ENCODE measurements around the gene PRKCH.
A peak's percentile ranks its signal among the peaks of the same experiment; 100 is the strongest.
"Not testable (repeated sequence)": the region's sequence is repeated elsewhere in the genome, so short reads cannot be mapped to it uniquely, and the experiment has no call there.

The PRKCH gene

DNA sequence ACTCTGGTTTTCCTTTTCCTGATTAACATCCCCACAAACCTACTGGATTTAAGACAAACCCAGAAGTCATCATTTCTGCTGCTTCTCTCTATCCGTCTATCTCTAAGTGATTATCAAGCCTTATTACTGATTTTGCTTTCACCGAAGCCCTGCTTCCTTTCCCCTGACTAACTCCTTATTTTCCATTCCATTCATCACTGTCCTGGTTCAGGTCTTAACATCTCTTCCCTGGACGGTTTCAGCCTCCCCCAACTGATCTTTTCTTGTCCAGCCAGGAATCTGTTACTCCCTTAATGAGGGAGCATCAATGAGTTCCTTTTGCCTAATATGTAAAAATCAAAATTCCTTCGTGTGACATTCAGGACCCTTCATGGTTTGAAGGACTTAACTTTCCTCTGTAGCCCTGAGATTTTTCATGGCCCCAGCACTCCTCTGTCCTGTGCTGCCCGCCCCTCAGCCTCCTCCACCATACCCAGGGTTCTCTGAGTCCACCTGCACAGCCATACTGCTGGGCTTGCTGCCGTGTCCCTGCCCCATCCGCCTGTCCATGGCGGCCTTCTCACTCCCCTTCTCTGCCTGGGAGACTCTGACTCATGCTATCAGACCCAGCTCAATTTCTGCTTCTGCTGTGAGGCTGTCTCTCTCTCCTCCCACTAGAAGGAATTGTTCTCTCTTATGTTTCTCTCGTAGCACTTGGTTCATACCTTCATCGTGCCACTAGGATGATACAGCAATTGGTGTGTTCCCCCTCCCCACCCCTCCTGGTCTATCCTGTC lies 206.1 kb downstream of the PRKCH start:
- Histone ChIP-seq H3K9ac (ENCODE audit: low read length) (no peak overlapping the region), H3K27ac (ENCODE audit: low read depth, low read length) (no peak overlapping the region), H3K4me1 (ENCODE audit: control insufficient read depth, insufficient read depth, low read length) (peaks cover 34% of the 10 kb centered on the region), H3K27me3 (ENCODE audit: control insufficient read depth, insufficient read depth, low read length) (no peaks in the 10 kb centered on the region), H3K4me3 (ENCODE audit: low read depth, low read length) (no peak overlapping the region), H3K9me3 (ENCODE audit: control insufficient read depth, insufficient read depth, low read depth, low read length) (no peaks in the 10 kb centered on the region), H3K36me3 (ENCODE audit: control insufficient read depth, insufficient read depth, low read length) (no peaks in the 10 kb centered on the region)

DNA sequence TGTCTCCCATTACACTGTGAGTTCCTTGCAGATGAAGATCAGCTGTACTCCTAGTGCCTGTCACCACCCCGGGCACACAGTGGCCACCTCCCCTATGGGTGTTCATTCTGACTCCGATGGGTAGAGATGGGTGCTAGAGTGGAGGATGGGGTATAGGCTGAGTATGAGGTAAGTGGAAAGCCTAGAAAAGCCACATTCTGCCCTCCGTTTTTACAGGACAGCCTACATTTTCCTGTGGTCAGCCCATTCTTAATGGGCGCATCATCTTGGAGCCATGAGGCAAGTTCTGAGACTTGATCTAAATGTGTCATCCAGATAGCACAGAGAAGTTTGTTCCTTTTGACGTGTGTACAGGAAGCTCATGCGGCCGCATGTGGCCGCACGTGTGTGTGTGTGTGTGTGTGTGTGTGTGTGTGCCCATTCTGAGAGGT lies 207.2 kb downstream of the PRKCH start:
- H3K4me1 ChIP-seq (ENCODE audit: control insufficient read depth, insufficient read depth, low read length) = peaks cover 37% of the 10 kb centered on the region
- H3K27me3 ChIP-seq (ENCODE audit: control insufficient read depth, insufficient read depth, low read length) = no peaks in the 10 kb centered on the region
- H3K36me3 ChIP-seq (ENCODE audit: control insufficient read depth, insufficient read depth, low read length) = no peaks in the 10 kb centered on the region
- H3K4me3 ChIP-seq (ENCODE audit: low read depth, low read length) = no peak overlapping the region
- H3K9me3 ChIP-seq (ENCODE audit: control insufficient read depth, insufficient read depth, low read depth, low read length) = no peaks in the 10 kb centered on the region
- H3K9ac ChIP-seq (ENCODE audit: low read length) = no peak overlapping the region
- H3K27ac ChIP-seq (ENCODE audit: low read depth, low read length) = no peak overlapping the region

DNA sequence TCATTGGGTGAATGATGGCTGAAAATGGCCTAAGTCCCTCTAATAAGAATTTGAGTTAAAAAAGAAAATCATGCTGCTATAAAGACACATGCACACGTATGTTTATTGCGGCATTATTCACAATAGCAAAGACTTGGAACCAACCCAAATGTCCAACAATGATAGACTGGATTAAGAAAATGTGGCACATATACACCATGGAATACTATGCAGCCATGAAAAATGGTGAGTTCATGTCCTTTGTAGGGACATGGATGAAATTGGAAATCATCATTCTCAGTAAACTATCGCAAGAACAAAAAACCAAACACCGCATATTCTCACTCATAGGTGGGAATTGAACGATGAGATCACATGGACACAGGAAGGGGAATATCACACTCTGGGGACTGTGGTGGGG lies 208.0 kb downstream of the PRKCH start:
- H3K4me1 ChIP-seq (ENCODE audit: control insufficient read depth, insufficient read depth, low read length) = peaks cover 34% of the 10 kb centered on the region

GRCh38 chr14:61530296-61530695 lies 208.9 kb downstream of the PRKCH start:
- Histone ChIP-seq H3K27ac (ENCODE audit: low read depth, low read length) (no peak overlapping the region), H3K4me3 (ENCODE audit: low read depth, low read length) (no peak overlapping the region), H3K4me1 (ENCODE audit: control insufficient read depth, insufficient read depth, low read length) (peaks cover 25% of the 10 kb centered on the region)

More for the DNA sequence above, 208.0 kb downstream of the PRKCH start:
- not testable (repeated sequence) for H3K9ac ChIP-seq (ENCODE audit: low read length); H3K27me3 ChIP-seq (ENCODE audit: control insufficient read depth, insufficient read depth, low read length); H3K9me3 ChIP-seq (ENCODE audit: control insufficient read depth, insufficient read depth, low read depth, low read length); H3K36me3 ChIP-seq (ENCODE audit: control insufficient read depth, insufficient read depth, low read length); H3K4me3 ChIP-seq (ENCODE audit: low read depth, low read length); H3K27ac ChIP-seq (ENCODE audit: low read depth, low read length)

GRCh38 chr14:61530896-61531295 lies 209.5 kb downstream of the PRKCH start:
- Histone ChIP-seq H3K27ac (ENCODE audit: low read depth, low read length) (no peak overlapping the region), H3K9me3 (ENCODE audit: control insufficient read depth, insufficient read depth, low read depth, low read length) (no peaks in the 10 kb centered on the region), H3K9ac (ENCODE audit: low read length) (no peak overlapping the region), H3K36me3 (ENCODE audit: control insufficient read depth, insufficient read depth, low read length) (no peaks in the 10 kb centered on the region), H3K4me1 (ENCODE audit: control insufficient read depth, insufficient read depth, low read length) (peaks cover 22% of the 10 kb centered on the region), H3K4me3 (ENCODE audit: low read depth, low read length) (no peak overlapping the region), H3K27me3 (ENCODE audit: control insufficient read depth, insufficient read depth, low read length) (no peaks in the 10 kb centered on the region)

More at GRCh38 chr14:61530296-61530695, 208.9 kb downstream of the PRKCH start:
- H3K27me3 ChIP-seq (ENCODE audit: control insufficient read depth, insufficient read depth, low read length) = no peaks in the 10 kb centered on the region
- H3K9me3 ChIP-seq (ENCODE audit: control insufficient read depth, insufficient read depth, low read depth, low read length) = no peaks in the 10 kb centered on the region
- H3K9ac ChIP-seq (ENCODE audit: low read length) = no peak overlapping the region
- no peaks in the 10 kb centered on the region for H3K36me3 ChIP-seq (ENCODE audit: control insufficient read depth, insufficient read depth, low read length)

- no peak overlapping the region for H3K9ac ChIP-seq (ENCODE audit: low read length)
- H3K36me3 ChIP-seq (ENCODE audit: control insufficient read depth, insufficient read depth, low read length) = no peaks in the 10 kb centered on the region
- no peaks in the 10 kb centered on the region for H3K27me3 ChIP-seq (ENCODE audit: control insufficient read depth, insufficient read depth, low read length)
- no peak overlapping the region for H3K27ac ChIP-seq (ENCODE audit: low read depth, low read length)
- peaks cover 19% of the 10 kb centered on the region for H3K4me1 ChIP-seq (ENCODE audit: control insufficient read depth, insufficient read depth, low read length)
- H3K9me3 ChIP-seq (ENCODE audit: control insufficient read depth, insufficient read depth, low read depth, low read length) = no peaks in the 10 kb centered on the region
- H3K4me3 ChIP-seq (ENCODE audit: low read depth, low read length) = no peak overlapping the region
These were observed 210.2 kb downstream of the PRKCH start for GRCh38 chr14:61531465-61532122.

DNA sequence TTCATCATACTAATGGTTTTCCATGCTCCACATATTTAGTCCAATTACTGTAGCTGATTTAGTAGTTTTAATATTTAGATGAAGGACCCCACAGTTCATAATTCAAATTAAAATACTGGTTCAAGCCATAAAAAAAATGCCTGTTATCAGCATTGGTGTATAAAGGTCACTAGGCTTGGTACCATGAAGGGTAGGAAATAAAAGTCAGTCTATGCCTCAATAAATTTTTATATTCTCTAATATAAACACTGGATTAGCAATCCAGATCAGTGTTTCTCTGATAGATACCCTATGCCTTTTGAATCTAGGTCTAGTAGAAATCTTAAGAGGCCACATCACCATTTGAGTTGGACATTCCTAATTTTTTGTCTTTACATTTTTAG lies 210.7 kb downstream of the PRKCH start:
- H3K9ac ChIP-seq (ENCODE audit: low read length) = no peak overlapping the region

DNA sequence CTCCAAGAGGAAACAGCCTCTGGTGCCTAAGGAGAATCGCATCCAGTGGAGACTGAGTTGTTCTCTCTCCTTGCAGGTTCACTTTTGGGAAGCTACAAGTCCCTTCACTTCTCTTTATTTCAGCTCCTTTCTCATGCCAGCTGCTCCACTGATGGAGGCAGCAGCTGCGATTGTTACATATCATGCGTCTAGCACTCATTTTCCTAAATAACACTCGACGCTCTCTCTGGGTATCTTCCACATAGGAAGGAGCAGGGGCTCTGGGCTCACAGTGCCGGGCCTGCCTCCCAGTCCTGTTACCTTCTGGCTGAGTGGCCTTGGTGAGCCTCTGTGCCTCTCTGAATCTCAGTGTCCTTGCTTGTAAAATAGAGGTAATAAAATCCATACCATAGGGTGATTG lies 211.4 kb downstream of the PRKCH start:
- no peaks in the 10 kb centered on the region for H3K27me3 ChIP-seq (ENCODE audit: control insufficient read depth, insufficient read depth, low read length)
- H3K9ac ChIP-seq (ENCODE audit: low read length) = peak overlapping the region; percentile 29
- H3K4me3 ChIP-seq (ENCODE audit: low read depth, low read length) = no peak overlapping the region
- H3K27ac ChIP-seq (ENCODE audit: low read depth, low read length) = no peak overlapping the region
- H3K4me1 ChIP-seq (ENCODE audit: control insufficient read depth, insufficient read depth, low read length) = peaks cover 19% of the 10 kb centered on the region
- H3K9me3 ChIP-seq (ENCODE audit: control insufficient read depth, insufficient read depth, low read depth, low read length) = no peaks in the 10 kb centered on the region
- no peaks in the 10 kb centered on the region for H3K36me3 ChIP-seq (ENCODE audit: control insufficient read depth, insufficient read depth, low read length)

More for the DNA sequence above, 210.7 kb downstream of the PRKCH start:
- Histone ChIP-seq H3K27ac (ENCODE audit: low read depth, low read length) (no peak overlapping the region), H3K36me3 (ENCODE audit: control insufficient read depth, insufficient read depth, low read length) (no peaks in the 10 kb centered on the region), H3K9me3 (ENCODE audit: control insufficient read depth, insufficient read depth, low read depth, low read length) (no peaks in the 10 kb centered on the region), H3K27me3 (ENCODE audit: control insufficient read depth, insufficient read depth, low read length) (no peaks in the 10 kb centered on the region), H3K4me1 (ENCODE audit: control insufficient read depth, insufficient read depth, low read length) (peaks cover 19% of the 10 kb centered on the region), H3K4me3 (ENCODE audit: low read depth, low read length) (no peak overlapping the region)

DNA sequence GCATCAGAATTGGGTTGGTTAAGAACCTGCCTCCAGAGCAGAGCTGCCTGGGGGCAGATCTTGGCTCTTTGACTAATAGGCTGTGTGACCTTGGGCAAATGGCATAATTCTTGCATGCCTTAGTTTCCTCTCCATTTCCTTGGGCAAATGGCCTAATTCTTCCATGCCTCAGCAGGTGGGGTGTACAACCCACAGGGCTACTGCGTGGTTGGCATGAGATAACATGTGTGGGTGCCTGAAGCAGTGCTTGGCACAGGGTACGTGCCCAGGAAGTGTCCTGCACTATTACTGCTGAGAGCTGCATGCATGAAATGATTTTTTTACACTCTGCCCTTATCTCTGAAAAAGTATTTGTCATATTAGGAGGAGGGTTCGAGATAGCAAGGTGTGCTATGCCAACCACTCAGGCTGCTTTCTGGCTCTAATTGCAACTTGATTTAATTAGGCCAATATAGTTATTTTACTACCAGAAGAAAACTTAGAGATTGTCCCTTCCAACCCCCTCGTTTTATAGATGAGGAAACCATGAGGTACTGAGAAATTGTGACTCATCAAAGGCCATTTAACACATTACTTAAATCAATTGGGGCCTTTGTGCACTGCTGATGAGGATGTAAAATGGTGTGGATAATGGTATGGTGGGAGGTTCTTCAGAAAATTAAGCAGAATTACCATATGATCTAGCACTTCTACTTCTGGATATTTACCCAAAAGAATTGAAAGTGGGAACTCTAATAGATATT lies 212.3 kb downstream of the PRKCH start:
- Histone ChIP-seq H3K27me3 (ENCODE audit: control insufficient read depth, insufficient read depth, low read length) (no peaks in the 10 kb centered on the region), H3K4me1 (ENCODE audit: control insufficient read depth, insufficient read depth, low read length) (peaks cover 24% of the 10 kb centered on the region), H3K27ac (ENCODE audit: low read depth, low read length) (no peak overlapping the region)

GRCh38 chr14:61535032-61535431 lies 213.7 kb downstream of the PRKCH start:
- H3K27me3 ChIP-seq (ENCODE audit: control insufficient read depth, insufficient read depth, low read length) = no peaks in the 10 kb centered on the region
- no peak overlapping the region for H3K27ac ChIP-seq (ENCODE audit: low read depth, low read length)
- H3K36me3 ChIP-seq (ENCODE audit: control insufficient read depth, insufficient read depth, low read length) = no peaks in the 10 kb centered on the region
- no peak overlapping the region for H3K9ac ChIP-seq (ENCODE audit: low read length)
- no peaks in the 10 kb centered on the region for H3K9me3 ChIP-seq (ENCODE audit: control insufficient read depth, insufficient read depth, low read depth, low read length)
- peaks cover 29% of the 10 kb centered on the region for H3K4me1 ChIP-seq (ENCODE audit: control insufficient read depth, insufficient read depth, low read length)
- H3K4me3 ChIP-seq (ENCODE audit: low read depth, low read length) = no peak overlapping the region

More for the DNA sequence above, 212.3 kb downstream of the PRKCH start:
- Histone ChIP-seq H3K9me3 (ENCODE audit: control insufficient read depth, insufficient read depth, low read depth, low read length) (no peaks in the 10 kb centered on the region), H3K9ac (ENCODE audit: low read length) (no peak overlapping the region), H3K36me3 (ENCODE audit: control insufficient read depth, insufficient read depth, low read length) (no peaks in the 10 kb centered on the region), H3K4me3 (ENCODE audit: low read depth, low read length) (no peak overlapping the region)

GRCh38 chr14:61535458-61535857 lies 214.1 kb downstream of the PRKCH start:
- H3K9ac ChIP-seq (ENCODE audit: low read length) = no peak overlapping the region
- no peaks in the 10 kb centered on the region for H3K9me3 ChIP-seq (ENCODE audit: control insufficient read depth, insufficient read depth, low read depth, low read length)
- no peaks in the 10 kb centered on the region for H3K27me3 ChIP-seq (ENCODE audit: control insufficient read depth, insufficient read depth, low read length)
- peaks cover 29% of the 10 kb centered on the region for H3K4me1 ChIP-seq (ENCODE audit: control insufficient read depth, insufficient read depth, low read length)
- no peaks in the 10 kb centered on the region for H3K36me3 ChIP-seq (ENCODE audit: control insufficient read depth, insufficient read depth, low read length)
- no peak overlapping the region for H3K4me3 ChIP-seq (ENCODE audit: low read depth, low read length)
- H3K27ac ChIP-seq (ENCODE audit: low read depth, low read length) = no peak overlapping the region
